ENCODE results near the gene DTNB. TPM values are rescaled to one million over a fixed set of nuclear protein-coding genes. Genes with fewer than 3 reads are reported as not detected.

DTNB gene
- polyA plus RNA-seq, 4 donors = 16.4 to 22.2 (median 18.7) TPM

DNA sequence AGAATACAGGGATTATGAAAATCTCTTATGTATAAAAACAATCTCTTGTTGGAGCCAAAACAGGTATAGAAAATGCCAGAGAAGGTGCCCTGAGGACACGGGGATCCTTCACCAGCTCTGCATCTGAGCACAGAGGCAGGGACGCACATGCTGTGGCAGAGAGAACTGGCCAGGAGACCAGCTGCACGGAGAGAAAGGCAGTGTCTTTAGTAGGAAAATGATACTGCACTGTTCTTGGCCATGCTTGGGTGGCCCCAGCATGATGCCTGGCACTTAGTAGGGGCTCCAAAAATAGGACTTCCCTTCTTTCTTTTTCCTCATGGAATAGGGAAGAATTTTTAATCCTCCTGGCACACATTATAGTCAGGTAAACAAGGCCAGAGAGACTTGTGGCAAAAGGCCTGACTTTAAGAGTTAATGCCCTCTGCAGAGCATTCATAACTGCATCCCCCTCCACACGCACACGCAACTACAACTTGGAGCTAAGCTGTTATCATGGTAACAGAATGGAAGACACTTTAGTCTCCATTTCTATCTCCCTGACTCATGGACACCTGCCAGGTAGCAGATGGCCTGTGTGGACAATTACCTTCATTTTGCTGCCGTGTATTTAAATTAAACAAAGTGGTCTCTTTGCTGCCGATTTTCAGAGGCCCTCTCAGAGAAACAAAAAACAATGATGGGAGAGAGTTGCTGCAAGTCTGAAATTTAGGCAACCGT is 271.9 kb downstream of the DTNB start:
- DNase-seq (ENCODE audit: low read depth in 4 of 4, low spot score in 3 of 4) = no peak

GRCh38 chr2:25400576-25401216 is 272.7 kb downstream of the DTNB start:
- no peak for DNase-seq (ENCODE audit: low read depth in 4 of 4, low spot score in 3 of 4)

DNA sequence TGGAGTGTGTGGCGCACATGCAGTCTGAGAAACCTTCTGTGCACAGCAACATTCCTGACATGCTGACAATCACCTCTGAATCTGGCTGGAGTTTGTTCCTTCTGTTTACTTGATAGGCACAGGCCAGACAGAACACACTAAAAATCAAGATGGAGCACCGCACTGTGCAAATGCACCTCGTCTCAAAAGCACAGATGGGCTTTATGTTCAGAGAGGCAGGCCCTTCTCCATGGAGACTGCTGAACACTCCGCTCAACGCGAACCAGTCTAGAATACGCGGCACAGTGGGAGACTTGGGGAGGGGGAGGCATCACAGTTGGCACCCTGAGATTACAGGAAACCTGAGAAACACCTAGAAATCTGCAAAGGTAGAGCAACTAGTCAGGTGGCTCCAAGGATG is 273.2 kb downstream of the DTNB start:
- DNase-seq (ENCODE audit: low read depth in 4 of 4, low spot score in 3 of 4) = no peak

DNA sequence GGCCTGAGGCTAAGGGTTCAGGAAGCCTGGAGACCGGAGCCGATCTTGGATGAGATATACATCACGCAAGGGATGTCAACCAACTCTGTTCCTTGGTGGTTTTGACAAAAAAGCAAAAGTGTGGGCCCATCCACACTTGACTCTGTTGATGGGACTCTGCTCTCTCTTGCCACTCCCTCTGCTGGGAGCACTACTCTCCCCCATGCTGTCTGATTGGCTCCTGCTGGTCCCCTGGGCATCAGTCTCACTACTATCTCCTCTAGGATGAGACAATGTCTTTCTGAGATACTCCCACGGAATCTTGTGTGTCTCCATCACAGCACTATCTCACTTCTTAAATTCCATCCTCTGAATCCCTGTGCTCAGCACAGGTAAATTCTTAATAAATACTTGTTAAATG is 274.8 kb downstream of the DTNB start:
- no peak for DNase-seq (ENCODE audit: low read depth in 4 of 4, low spot score in 3 of 4)

DNA sequence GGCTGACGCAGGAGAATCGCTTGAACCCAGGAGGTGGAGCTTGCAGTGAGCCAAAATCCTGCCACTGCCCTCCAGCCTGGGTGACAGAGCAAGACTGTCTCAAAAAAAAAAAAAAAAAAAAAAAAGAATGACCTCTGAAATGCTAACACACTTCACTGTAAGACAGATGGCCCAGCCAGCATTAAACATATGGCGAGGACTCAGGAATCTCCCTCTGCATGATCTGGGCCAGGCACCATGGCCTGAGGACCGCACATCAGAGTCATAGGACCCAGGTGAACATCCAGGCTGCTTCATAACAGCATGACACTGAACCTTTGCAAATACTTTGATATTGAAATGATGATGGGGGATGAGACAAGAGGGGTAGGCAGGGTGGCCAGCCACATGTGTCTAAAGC is 275.6 kb downstream of the DTNB start:
- no peak for DNase-seq (ENCODE audit: low read depth in 4 of 4, low spot score in 3 of 4)

DNA sequence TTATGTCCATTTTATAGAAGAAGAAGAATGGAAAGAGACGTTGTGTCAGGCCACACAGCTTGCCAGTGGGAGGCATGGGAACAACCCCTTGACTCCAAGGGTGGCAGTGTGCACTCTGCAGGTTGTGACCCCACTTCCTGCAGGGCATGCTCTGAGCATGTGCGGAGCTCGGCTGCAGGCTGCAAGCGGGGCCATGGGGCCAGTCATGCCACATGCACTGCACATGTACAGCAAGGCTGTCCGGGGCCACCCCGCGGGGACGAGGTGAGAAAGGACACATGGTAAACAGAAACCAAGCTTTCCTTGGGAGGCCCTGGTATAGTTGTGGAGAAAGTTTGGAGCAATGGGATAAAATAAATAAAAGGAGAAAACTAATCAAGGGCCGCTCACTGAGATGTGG is 284.2 kb downstream of the DTNB start:
- no peak for DNase-seq (ENCODE audit: low read depth in 4 of 4, low spot score in 3 of 4)

DNA sequence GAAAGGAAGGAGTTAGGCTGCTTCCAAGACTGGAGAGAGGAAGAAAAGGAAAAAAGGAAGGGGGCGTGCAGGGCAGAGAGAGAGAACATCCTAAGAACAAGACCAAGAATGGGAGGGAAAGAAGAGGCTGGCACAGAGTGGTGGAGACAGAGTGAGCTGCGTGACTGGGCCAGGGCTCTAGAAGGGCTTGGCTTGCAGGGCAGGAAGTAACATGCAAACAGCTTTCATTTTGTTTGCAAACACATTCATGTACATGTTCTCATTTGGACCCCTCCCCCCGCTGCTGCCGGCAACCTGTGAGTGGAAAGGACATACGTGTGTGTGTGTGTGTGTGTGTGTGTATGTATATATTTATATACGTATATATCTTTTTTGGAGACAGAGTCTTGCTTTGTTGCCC is 284.9 kb downstream of the DTNB start:
- DNase-seq (ENCODE audit: low read depth in 4 of 4, low spot score in 3 of 4) = no peak

GRCh38 chr2:25387876-25388449 is 285.4 kb downstream of the DTNB start:
- no peak for DNase-seq (ENCODE audit: low read depth in 4 of 4, low spot score in 3 of 4)

- DNase-seq (ENCODE audit: low read depth in 4 of 4, low spot score in 3 of 4) = no peak
Observed at GRCh38 chr2:25386971-25387875, 286.2 kb downstream of the DTNB start.

GRCh38 chr2:25385910-25386309 is 287.5 kb downstream of the DTNB start:
- DNase-seq (ENCODE audit: low read depth in 4 of 4, low spot score in 3 of 4) = no peak

DNA sequence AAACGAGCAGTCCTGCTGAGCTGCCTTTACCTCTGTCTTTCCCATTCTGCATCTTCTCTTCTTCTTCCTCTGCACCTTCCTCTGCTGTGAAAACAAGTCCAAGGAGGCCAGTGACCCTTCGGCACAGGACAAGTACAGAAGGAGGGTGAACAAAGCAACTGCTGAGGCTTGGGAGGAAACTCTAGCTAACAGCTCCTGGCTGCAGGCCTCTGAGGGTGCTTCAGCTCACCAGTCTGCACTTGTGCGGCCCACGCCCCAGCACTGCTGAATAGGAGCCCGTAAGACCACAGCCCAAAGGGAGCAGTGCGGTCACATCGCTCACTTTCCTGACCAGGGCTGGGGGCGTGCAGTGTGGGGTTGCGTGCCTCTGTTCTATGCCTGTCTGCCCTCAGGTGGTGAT is 289.6 kb downstream of the DTNB start:
- DNase-seq (ENCODE audit: low read depth in 4 of 4, low spot score in 3 of 4) = no peak

GRCh38 chr2:25381502-25381901 is 291.9 kb downstream of the DTNB start:
- no peak for DNase-seq (ENCODE audit: low read depth in 4 of 4, low spot score in 3 of 4)

DNA sequence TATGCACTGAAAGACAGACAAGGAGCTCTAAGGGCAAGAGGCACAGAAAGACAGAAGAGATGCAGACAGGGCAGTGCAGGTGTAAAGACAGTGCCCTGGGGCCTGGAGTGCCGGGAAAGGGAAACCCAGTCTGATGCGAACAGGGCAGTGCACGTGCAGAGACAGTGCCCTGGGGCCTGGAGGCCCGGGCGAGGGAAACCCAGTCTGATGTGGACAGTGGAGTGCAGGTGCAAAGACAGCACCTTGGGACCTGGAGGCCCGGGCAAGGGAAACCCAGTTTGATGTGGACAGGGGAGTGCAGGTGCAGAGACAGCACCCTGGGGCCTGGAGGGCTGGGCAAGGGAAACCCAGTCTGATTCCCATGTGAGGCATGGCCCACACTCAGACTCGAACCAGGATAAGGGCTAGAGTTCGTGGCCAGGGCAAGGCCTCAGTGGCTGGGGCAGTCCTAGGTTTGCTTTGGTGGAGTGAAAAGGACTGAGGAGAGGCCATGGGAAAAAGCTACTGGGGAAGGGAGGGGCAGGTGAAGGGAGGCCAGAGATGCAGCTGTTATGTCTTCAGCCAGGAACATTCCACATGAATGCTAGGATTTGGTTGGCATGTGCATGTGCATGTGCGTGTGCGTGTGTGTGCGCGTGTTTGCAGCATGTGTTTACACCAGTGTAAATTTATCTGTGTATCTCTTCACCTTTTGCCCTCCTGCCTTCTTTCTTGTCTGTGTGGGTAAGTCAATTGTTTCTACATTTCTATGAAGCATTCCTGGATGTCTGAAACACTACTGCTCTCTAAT is 292.6 kb downstream of the DTNB start:
- no peak for DNase-seq (ENCODE audit: low read depth in 4 of 4, low spot score in 3 of 4)

- DNase-seq (ENCODE audit: low read depth in 4 of 4, low spot score in 3 of 4) = no peak
Observed at GRCh38 chr2:25380023-25380422, 293.4 kb downstream of the DTNB start.

DNA sequence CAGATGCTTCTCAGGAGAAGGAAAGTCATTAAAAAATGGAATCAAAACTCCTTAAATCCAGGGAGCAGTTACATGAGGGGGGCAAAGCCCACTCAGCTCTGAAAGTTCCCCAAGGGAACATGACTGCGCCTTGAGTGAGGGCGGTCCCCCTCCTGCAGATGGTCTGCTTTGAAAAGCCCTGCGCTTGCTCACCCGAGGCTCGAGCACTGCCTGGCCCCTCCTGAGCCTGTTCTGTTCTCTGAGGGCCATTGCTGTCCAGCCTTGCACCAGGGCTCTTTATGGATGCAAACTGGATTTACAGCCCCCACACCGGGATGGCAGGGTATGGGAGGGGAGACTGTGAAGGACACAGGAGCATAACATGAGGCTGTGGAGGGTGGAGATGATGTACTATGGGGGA is 293.8 kb downstream of the DTNB start:
- DNase-seq (ENCODE audit: low read depth in 4 of 4, low spot score in 3 of 4) = no peak

DNA sequence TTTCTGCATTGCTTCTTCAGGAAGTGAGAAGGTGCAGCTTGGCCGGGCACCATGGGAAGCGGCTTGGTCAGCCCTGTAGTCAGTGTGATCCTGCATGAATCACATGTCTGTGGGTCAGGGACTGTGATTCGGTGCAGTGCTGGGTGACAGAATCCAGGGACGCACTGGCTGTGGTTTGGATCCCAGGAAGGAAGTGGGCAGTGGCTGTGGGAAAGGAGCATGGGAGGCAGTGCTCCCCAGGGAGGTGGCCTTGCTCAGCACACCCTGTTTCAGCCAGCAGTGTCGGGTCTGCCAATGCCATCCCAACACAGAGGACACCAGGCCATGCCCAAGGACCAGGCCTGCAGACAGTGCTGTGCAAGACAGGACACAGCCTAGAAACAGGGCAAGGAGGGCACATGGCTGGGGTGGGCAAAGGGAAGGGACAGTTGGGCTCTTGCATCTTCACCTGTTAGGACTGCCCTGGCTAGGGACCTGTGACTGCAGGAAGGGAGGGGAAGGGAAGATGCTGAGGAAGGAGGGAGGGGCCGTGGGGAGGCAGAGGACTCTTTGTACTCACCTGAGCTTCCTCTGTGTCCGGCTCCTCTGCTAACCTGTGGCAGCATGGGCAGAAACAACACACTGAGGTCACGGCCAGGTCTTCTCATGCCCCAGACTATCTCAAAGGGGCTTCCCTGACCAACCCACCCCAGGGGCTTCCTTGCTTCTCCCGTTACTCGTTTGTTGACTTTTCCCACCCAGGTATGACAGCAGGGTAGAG is 294.5 kb downstream of the DTNB start:
- DNase-seq (ENCODE audit: low read depth in 4 of 4, low spot score in 3 of 4) = no peak

DNA sequence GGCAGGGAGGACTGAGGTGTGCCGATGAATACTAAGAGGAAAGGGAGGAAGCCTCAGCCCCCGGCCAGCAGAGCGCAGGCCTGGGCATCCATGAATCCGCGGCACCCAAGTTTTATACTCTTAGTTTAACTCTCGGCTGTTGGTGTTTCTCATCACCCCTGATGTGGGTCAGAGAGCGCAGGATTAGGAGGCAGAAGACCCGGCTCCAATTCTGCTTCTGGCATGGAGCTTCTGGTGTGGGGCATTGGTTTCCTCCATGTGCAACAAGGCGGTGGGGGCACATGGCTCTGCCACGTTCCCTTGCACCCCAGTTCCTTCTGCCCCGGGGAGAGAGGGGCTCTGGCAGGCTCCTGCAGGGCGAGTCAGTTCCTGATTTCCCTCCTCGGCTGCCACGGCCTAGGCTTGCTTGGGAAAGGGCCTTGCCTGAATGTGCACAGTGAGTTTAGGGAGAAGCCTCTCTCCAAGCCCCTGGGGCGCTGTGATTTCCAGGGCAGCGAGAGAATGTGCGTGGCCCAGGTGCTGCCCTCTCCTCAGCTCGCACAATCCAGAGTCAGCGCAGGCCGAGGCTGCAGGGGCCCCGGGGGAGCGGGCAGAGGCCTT is 295.5 kb downstream of the DTNB start:
- no peak for DNase-seq (ENCODE audit: low read depth in 4 of 4, low spot score in 3 of 4)

- peak; percentile 73 to 81 (median 79) for DNase-seq (ENCODE audit: low read depth in 4 of 4, low spot score in 3 of 4)
Observed at GRCh38 chr2:25376750-25377621, 296.4 kb downstream of the DTNB start.

All from right renal pelvis (tissue), 4 donors.